Middle frontal gyrus (tissue), 1 donor: ENCODE data around the gene FOXD4.
"Not testable (repeated sequence)": the region's sequence is repeated elsewhere in the genome, so short reads cannot be mapped to it uniquely, and the experiment has no call there.

Experiments
- DNase-seq: peaks from one replicate; pipeline ENCODE4 v3.0.0-alpha.2; 2015; ENCODE audit warnings: low spot score; ENCODE audit errors: extremely low spot score

Gene FOXD4

GRCh38 chr9:117995-118467 lies at the start of gene FOXD4:
TSS of gene FOXD4 (minus strand) at chr9:118417. CDS start at chr9:118119, 298 bp downstream.
- DNase-seq, result not testable (repeated sequence)

- DNase-seq, result not testable (repeated sequence)
Observed at GRCh38 chr9:159871-160270, 41.7 kb upstream of the FOXD4 start.

GRCh38 chr9:151173-151572 lies 33.0 kb upstream of the FOXD4 start:
- DNase-seq, result not testable (repeated sequence)

GRCh38 chr9:139880-140279 lies 21.7 kb upstream of the FOXD4 start:
- DNase-seq, result not testable (repeated sequence)

- DNase-seq, result not testable (repeated sequence)
Observed at GRCh38 chr9:117144-117994, 848 bp downstream of the FOXD4 start.

GRCh38 chr9:116239-117077 lies 1.8 kb downstream of the FOXD4 start:
- DNase-seq, result not testable (repeated sequence)

GRCh38 chr9:115118-115451 lies 3.1 kb downstream of the FOXD4 start:
- not testable (repeated sequence) for DNase-seq

GRCh38 chr9:114267-115117 lies 3.7 kb downstream of the FOXD4 start:
- not testable (repeated sequence) for DNase-seq

- not testable (repeated sequence) for DNase-seq
Observed at GRCh38 chr9:113468-114266, 4.5 kb downstream of the FOXD4 start.

GRCh38 chr9:112589-113467 lies 5.4 kb downstream of the FOXD4 start:
- not testable (repeated sequence) for DNase-seq

- DNase-seq, result not testable (repeated sequence)
Observed at GRCh38 chr9:110672-111071, 7.5 kb downstream of the FOXD4 start.

GRCh38 chr9:109540-109939 lies 8.7 kb downstream of the FOXD4 start:
- DNase-seq, result not testable (repeated sequence)

GRCh38 chr9:108742-109495 lies 9.3 kb downstream of the FOXD4 start:
- not testable (repeated sequence) for DNase-seq

GRCh38 chr9:105991-106390 lies 12.2 kb downstream of the FOXD4 start:
- not testable (repeated sequence) for DNase-seq

- DNase-seq, result not testable (repeated sequence)
Observed at GRCh38 chr9:100430-100829, 17.8 kb downstream of the FOXD4 start.

- DNase-seq, result not testable (repeated sequence)
Observed at GRCh38 chr9:99867-100266, 18.4 kb downstream of the FOXD4 start.

GRCh38 chr9:98775-99174 lies 19.4 kb downstream of the FOXD4 start:
- not testable (repeated sequence) for DNase-seq

GRCh38 chr9:94992-95391 lies 23.2 kb downstream of the FOXD4 start:
- DNase-seq, result not testable (repeated sequence)
